Natural killer cell (primary cell): ENCODE results near the gene TENM4. TPM values are rescaled to one million over a fixed set of nuclear protein-coding genes. Genes with fewer than 3 reads are reported as not detected.

Source experiments
- ATAC-seq, 3 donors: fragments of 150-1000 bp in 2 of 3; fragments of 200-7000 bp in 1 of 3; cut with Tn5 transposase; 1 replicate in 1 of 3; 2 replicates in 2 of 3; pipeline ENCODE4 v1.10.0; 2021; ENCODE audit warnings: mild to moderate bottlenecking in 2 of 3, moderate library complexity in 2 of 3
- DNase-seq, 2 donors: peaks; one replicate each; pipeline versions ENCODE4 v3.0.0 to v3.0.0-alpha.2; 2013 to 2021; ENCODE audit warnings: mixed read lengths in 1 of 2
- H3K27ac ChIP-seq: one replicate; pipeline ENCODE4 v1.5.1; 2013; ENCODE audit warnings: mild to moderate bottlenecking, low read length
- H3K27me3 ChIP-seq: one replicate; pipeline ENCODE4 v1.6.1; 2013; ENCODE audit warnings: low read length; ENCODE audit not compliant: control insufficient read depth, insufficient read depth
- H3K36me3 ChIP-seq: one replicate; pipeline ENCODE4 v1.6.1; 2013; ENCODE audit warnings: low read length; ENCODE audit not compliant: control insufficient read depth, insufficient read depth
- H3K4me1 ChIP-seq: one replicate; pipeline ENCODE4 v1.6.1; 2013; ENCODE audit warnings: low read length; ENCODE audit not compliant: control insufficient read depth, insufficient read depth
- H3K4me3 ChIP-seq: one replicate; pipeline ENCODE4 v1.5.1; 2013; ENCODE audit warnings: low read length
- H3K9me3 ChIP-seq: one replicate; pipeline ENCODE4 v1.6.1; 2013; ENCODE audit warnings: low read length; ENCODE audit not compliant: control insufficient read depth, insufficient read depth
- H3K27ac Mint-ChIP-seq, 2 donors: one replicate each; pipeline ENCODE4 v1.8.0; 2022; ENCODE audit warnings: mild to moderate bottlenecking in 2 of 2, mixed read lengths in 2 of 2, moderate library complexity in 1 of 2
- H3K27me3 Mint-ChIP-seq, 2 donors: one replicate each; pipeline ENCODE4 v1.8.0; 2022; ENCODE audit warnings: low read depth in 2 of 2, mixed read lengths in 2 of 2
- H3K36me3 Mint-ChIP-seq: one replicate; pipeline ENCODE4 v1.8.0; 2022; ENCODE audit warnings: mixed read lengths
- H3K4me1 Mint-ChIP-seq, 2 donors: one replicate each; pipeline ENCODE4 v1.8.0; 2022; ENCODE audit warnings: mixed read lengths in 2 of 2
- H3K4me3 Mint-ChIP-seq: one replicate; pipeline ENCODE4 v1.8.0; 2022; ENCODE audit warnings: mild to moderate bottlenecking, moderate library complexity, mixed read lengths
- H3K9me3 Mint-ChIP-seq, 2 donors: one replicate each; pipeline ENCODE4 v1.8.0; 2022; ENCODE audit warnings: mixed read lengths in 2 of 2
- WGBS: methylation state at CpG from one replicate; pipeline ENCODE4 v1.1.7; 2013; ENCODE audit warnings: missing lambda C conversion rate; ENCODE audit not compliant: insufficient coverage; 5-methylcytosine and 5-hydroxymethylcytosine counted together
- intact Hi-C: fragments of 100-400 bp; cut with micrococcal nuclease; formaldehyde crosslinking; loops from one replicate; pipeline ENCODE4 v1.14.2; 2022
- total RNA-seq, 4 donors: library from RNA; stranded (reverse); fragments of 120-200 nt in 1 of 4; gene quantifications; one replicate each; pipeline versions ENCODE4 v1.2.3 to v1.2.4, GENCODE V29; 2013 to 2022
- TF ChIP-seq, protein P1 (sequence below): fragments of 200-600 bp; IDR thresholded peaks from one replicate; pipeline ENCODE4 v1.8.0; 2022; ENCODE audit warnings: antibody characterized with exemption

Gene TENM4
- total RNA-seq, 3 donors from 2014 or later (not counting 1 experiment from before 2014, with no cell fraction given) = 0.63 to 0.75 TPM; not detected in 1

- TF ChIP-seq, protein P1, sequence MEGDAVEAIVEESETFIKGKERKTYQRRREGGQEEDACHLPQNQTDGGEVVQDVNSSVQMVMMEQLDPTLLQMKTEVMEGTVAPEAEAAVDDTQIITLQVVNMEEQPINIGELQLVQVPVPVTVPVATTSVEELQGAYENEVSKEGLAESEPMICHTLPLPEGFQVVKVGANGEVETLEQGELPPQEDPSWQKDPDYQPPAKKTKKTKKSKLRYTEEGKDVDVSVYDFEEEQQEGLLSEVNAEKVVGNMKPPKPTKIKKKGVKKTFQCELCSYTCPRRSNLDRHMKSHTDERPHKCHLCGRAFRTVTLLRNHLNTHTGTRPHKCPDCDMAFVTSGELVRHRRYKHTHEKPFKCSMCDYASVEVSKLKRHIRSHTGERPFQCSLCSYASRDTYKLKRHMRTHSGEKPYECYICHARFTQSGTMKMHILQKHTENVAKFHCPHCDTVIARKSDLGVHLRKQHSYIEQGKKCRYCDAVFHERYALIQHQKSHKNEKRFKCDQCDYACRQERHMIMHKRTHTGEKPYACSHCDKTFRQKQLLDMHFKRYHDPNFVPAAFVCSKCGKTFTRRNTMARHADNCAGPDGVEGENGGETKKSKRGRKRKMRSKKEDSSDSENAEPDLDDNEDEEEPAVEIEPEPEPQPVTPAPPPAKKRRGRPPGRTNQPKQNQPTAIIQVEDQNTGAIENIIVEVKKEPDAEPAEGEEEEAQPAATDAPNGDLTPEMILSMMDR = no peak
- Histone ChIP-seq H3K4me1 (no peaks in the 10 kb centered on the region), H3K9me3 (no peaks in the 10 kb centered on the region), H3K27me3 (no peaks in the 10 kb centered on the region), H3K4me3 (no peak overlapping the region), H3K36me3 (no peaks in the 10 kb centered on the region), H3K27ac (no peak overlapping the region)
- no peak for DNase-seq
- ATAC-seq = no peak
- intact Hi-C loops = no loop called here
- Mint-ChIP-seq H3K4me3 (no peak overlapping the region), H3K27ac (no peak overlapping the region), H3K4me1 (no peaks in the 10 kb centered on the region), H3K27me3 (peaks cover 0 to 14% of the 10 kb centered on the region in 2 donors), H3K9me3 (no peaks in the 10 kb centered on the region), H3K36me3 (no peaks in the 10 kb centered on the region)
- WGBS = 69% methylated on average over 5 of the region's 5 CpGs
Measured at GRCh38 chr11:78856211-78856610, 584.6 kb downstream of the TENM4 start.

- Mint-ChIP-seq H3K9me3 (no peaks in the 10 kb centered on the region), H3K4me3 (no peak overlapping the region)
Measured at GRCh38 chr11:78855116-78855515, 585.7 kb downstream of the TENM4 start.

DNA sequence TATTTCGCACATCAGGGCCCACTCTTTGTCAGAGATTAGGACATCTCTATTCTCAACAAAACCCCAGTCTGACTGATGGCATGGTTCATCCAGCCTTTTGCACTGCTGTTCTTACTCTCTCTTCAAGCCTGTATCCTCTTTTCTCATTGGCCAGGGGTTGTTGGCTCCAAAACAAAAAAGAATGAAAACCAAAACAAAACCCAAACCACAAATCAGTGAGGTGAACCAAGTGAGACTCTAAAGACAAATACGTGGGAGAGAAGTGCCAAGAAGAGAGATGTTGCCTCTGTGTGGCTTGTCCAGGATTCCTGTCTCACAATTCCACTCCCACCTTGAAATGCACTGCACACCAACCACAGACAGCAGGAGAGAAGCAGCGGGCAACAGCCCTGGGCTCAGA lies 587.3 kb downstream of the TENM4 start:
- peaks cover 1 to 17% of the 10 kb centered on the region in 2 donors for H3K27me3 Mint-ChIP-seq
- H3K36me3 ChIP-seq = no peaks in the 10 kb centered on the region
- ATAC-seq (no peak), DNase-seq (no peak)
- TF ChIP-seq, protein P1 = no peak
- H3K36me3 Mint-ChIP-seq = no peaks in the 10 kb centered on the region
- H3K9me3 ChIP-seq = no peaks in the 10 kb centered on the region
- no peaks in the 10 kb centered on the region for H3K9me3 Mint-ChIP-seq
- no peaks in the 10 kb centered on the region for H3K4me1 ChIP-seq
- H3K4me1 Mint-ChIP-seq = no peaks in the 10 kb centered on the region
- no peak overlapping the region for H3K4me3 Mint-ChIP-seq
- H3K4me3 ChIP-seq = no peak overlapping the region
- H3K27ac ChIP-seq = no peak overlapping the region
- intact Hi-C loops = no loop called here
- no peak overlapping the region for H3K27ac Mint-ChIP-seq
- H3K27me3 ChIP-seq = no peaks in the 10 kb centered on the region
- 76% methylated on average over 3 of the region's 3 CpGs for WGBS

More at GRCh38 chr11:78855116-78855515, 585.7 kb downstream of the TENM4 start:
- H3K4me1 Mint-ChIP-seq = no peaks in the 10 kb centered on the region
- no peak for ATAC-seq
- H3K36me3 Mint-ChIP-seq = no peaks in the 10 kb centered on the region
- TF ChIP-seq, protein P1 = no peak
- Histone ChIP-seq H3K9me3 (no peaks in the 10 kb centered on the region), H3K27ac (no peak overlapping the region), H3K4me3 (no peak overlapping the region), H3K27me3 (no peaks in the 10 kb centered on the region), H3K4me1 (no peaks in the 10 kb centered on the region), H3K36me3 (no peaks in the 10 kb centered on the region)
- intact Hi-C loops = no loop called here
- H3K27me3 Mint-ChIP-seq = peaks cover 0 to 14% of the 10 kb centered on the region in 2 donors
- DNase-seq = no peak
- no peak overlapping the region for H3K27ac Mint-ChIP-seq

- no peaks in the 10 kb centered on the region for H3K27me3 ChIP-seq
- no peaks in the 10 kb centered on the region for H3K9me3 ChIP-seq
- intact Hi-C loops = no loop called here
- TF ChIP-seq, protein P1 = no peak
- H3K36me3 Mint-ChIP-seq = no peaks in the 10 kb centered on the region
- WGBS = 59% methylated on average over 6 of the region's 7 CpGs
- DNase-seq (no peak), ATAC-seq (no peak)
- H3K4me3 Mint-ChIP-seq = no peak overlapping the region
- H3K36me3 ChIP-seq = no peaks in the 10 kb centered on the region
- H3K27ac Mint-ChIP-seq = no peak overlapping the region
- no peaks in the 10 kb centered on the region for H3K4me1 Mint-ChIP-seq
- H3K27ac ChIP-seq = no peak overlapping the region
- H3K4me1 ChIP-seq = no peaks in the 10 kb centered on the region
- no peaks in the 10 kb centered on the region for H3K9me3 Mint-ChIP-seq
- H3K27me3 Mint-ChIP-seq = peaks cover 4 to 6% of the 10 kb centered on the region in 2 donors
- no peak overlapping the region for H3K4me3 ChIP-seq
Measured at GRCh38 chr11:78851878-78852586, 588.8 kb downstream of the TENM4 start.
